Fibroblast of pulmonary artery (primary cell): ENCODE data around the gene TTLL10.

Experiments
- DNase-seq: peaks from one replicate; pipeline ENCODE4 v3.0.0-alpha.2; 2010; ENCODE audit warnings: low read depth
- H3K4me3 ChIP-seq: replicated peaks from 2 replicates; pipeline ENCODE4 v1.5.1; 2011; ENCODE audit warnings: low read depth, mild to moderate bottlenecking, control low read depth, low read length, moderate library complexity
- TF ChIP-seq, protein P1 (sequence below): IDR thresholded peaks from 2 replicates; pipeline ENCODE4 v1.5.1; 2011; ENCODE audit warnings: mild to moderate bottlenecking, control low read depth, low read length, inconsistent platforms; ENCODE audit errors: missing control alignments

TTLL10 gene, protein sequence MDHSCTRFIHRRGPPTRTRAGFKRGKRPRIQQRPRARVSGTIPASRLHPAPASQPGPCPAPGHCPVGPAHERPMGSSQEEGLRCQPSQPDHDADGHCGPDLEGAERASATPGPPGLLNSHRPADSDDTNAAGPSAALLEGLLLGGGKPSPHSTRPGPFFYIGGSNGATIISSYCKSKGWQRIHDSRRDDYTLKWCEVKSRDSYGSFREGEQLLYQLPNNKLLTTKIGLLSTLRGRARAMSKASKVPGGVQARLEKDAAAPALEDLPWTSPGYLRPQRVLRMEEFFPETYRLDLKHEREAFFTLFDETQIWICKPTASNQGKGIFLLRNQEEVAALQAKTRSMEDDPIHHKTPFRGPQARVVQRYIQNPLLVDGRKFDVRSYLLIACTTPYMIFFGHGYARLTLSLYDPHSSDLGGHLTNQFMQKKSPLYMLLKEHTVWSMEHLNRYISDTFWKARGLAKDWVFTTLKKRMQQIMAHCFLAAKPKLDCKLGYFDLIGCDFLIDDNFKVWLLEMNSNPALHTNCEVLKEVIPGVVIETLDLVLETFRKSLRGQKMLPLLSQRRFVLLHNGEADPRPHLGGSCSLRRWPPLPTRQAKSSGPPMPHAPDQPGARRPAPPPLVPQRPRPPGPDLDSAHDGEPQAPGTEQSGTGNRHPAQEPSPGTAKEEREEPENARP

DNA sequence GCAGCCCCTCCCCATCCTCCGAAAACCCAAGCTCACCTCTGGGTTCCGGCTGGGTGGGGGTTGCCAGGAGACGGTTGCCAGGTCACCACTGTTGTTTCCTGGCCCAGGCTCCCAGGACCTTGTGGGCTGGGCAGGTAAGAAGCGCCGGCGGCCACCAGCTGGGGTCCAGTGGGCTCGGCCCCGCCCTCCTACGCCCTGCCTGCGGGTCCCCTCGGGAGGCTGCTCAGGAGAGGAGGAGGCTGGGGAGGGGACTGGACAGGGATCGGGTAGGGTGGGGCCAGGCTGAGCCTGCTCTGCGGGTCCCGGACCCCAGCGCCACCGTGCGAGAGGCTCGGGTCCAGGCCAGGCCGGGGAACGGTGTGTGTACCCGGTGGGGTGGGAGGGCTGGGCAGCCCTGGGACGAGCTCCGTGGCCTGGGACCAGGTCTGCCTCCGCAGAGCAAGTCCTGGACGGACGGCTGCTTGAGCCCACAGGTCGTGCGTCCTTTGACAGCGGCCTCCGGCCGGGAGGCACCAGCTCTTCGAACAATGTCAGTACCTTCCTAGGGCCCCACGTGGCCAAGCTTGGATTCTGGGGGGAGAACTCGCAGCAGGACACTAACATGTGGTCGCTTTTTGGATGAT is at the start of gene TTLL10:
Gene TTLL10 (plus strand): TSS at position 88 of the 623 bp plus-strand sequence. CDS start 5,336 bp downstream, outside the sequence.
- DNase-seq, result no peak
- H3K4me3 ChIP-seq, result no peak within 1 kb of the TSS
- TF ChIP-seq, protein P1, sequence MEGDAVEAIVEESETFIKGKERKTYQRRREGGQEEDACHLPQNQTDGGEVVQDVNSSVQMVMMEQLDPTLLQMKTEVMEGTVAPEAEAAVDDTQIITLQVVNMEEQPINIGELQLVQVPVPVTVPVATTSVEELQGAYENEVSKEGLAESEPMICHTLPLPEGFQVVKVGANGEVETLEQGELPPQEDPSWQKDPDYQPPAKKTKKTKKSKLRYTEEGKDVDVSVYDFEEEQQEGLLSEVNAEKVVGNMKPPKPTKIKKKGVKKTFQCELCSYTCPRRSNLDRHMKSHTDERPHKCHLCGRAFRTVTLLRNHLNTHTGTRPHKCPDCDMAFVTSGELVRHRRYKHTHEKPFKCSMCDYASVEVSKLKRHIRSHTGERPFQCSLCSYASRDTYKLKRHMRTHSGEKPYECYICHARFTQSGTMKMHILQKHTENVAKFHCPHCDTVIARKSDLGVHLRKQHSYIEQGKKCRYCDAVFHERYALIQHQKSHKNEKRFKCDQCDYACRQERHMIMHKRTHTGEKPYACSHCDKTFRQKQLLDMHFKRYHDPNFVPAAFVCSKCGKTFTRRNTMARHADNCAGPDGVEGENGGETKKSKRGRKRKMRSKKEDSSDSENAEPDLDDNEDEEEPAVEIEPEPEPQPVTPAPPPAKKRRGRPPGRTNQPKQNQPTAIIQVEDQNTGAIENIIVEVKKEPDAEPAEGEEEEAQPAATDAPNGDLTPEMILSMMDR, result no peak

DNA sequence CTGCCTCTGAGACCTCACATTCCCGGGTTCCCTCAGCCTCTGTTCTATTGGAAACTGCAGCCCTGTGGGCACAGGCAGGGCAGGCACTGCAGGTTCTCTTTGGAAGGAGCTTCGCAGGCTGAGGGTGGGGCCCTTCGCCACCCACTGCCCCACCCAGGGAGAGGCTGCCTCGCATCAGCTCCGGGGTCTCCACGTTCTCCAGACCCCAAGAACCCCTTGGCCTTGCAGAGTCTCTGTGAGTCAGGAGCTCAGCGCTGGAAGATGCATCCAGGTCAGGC is 49.2 kb upstream of the TTLL10 start:
- no peak for DNase-seq
- no peak overlapping the region for H3K4me3 ChIP-seq
- TF ChIP-seq, protein P1, result no peak

- DNase-seq, result no peak
- TF ChIP-seq, protein P1, result no peak
- H3K4me3 ChIP-seq, result no peak overlapping the region
Observed at GRCh38 chr1:1124786-1125642, 48.7 kb upstream of the TTLL10 start.

DNA sequence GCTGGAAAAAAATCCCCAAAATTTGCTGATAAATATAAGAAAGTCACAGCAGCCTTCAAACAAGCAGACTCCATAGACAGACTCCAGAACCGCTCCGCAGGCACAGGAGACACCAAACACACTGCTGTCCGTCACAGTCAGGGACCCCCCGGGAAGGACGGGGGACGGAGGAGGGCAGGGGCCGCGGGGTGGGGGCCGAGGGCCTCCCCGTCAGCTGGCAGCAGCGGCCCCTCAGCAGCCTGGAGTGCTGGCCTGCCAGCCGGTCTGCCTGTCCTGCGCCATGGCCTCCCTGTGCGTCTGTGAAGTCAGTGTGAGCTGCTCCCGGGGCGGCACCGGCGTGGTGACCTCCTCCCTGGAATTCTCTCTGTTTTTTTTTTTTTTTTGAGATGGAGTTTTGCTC is 47.7 kb upstream of the TTLL10 start:
- DNase-seq, result no peak
- H3K4me3 ChIP-seq, result no peak overlapping the region
- TF ChIP-seq, protein P1, result no peak

- H3K4me3 ChIP-seq, result no peak overlapping the region
- no peak for DNase-seq
- TF ChIP-seq, protein P1, result no peak
Observed at GRCh38 chr1:1127551-1128451, 45.9 kb upstream of the TTLL10 start.
